Breast epithelium (tissue), 4 donors: Measurements from ENCODE around the gene RECQL5. TPM values are rescaled to one million over a fixed set of nuclear protein-coding genes. Genes with fewer than 3 reads are reported as not detected.
A peak's percentile ranks its signal among the peaks of the same experiment; 100 is the strongest.
"Not testable (repeated sequence)": the region's sequence is repeated elsewhere in the genome, so short reads cannot be mapped to it uniquely, and the experiment has no call there.

Experiments
- DNase-seq, 2 donors: peaks; one replicate each; pipeline ENCODE4 v3.0.0-alpha.2; 2019; ENCODE audit warnings: low spot score in 2 of 2
- H3K27ac ChIP-seq, 2 donors: fragments of 200-600 bp; sonication (generic) in 1 of 2; one replicate each; pipeline ENCODE4 v1.5.1; 2016 to 2019; ENCODE audit warnings: mild to moderate bottlenecking in 1 of 2
- H3K27me3 ChIP-seq, 2 donors: fragments of 200-600 bp; sonication (generic) in 1 of 2; one replicate each; pipeline versions ENCODE4 v1.5.1 to v1.6.0; 2017 to 2019; ENCODE audit warnings: control low read depth in 1 of 2, mild to moderate bottlenecking in 1 of 2
- H3K36me3 ChIP-seq: fragments of 200-600 bp; one replicate; pipeline ENCODE4 v1.5.1; 2019
- H3K4me1 ChIP-seq, 2 donors: fragments of 200-600 bp; sonication (generic); one replicate each; pipeline ENCODE4 v1.5.1; 2016 to 2019; ENCODE audit warnings: control low read depth in 1 of 2
- H3K4me3 ChIP-seq, 3 donors: fragments of 200-600 bp; sonication (generic); 1 replicate in 2 of 3; 2 replicates in 1 of 3; pipeline ENCODE4 v1.5.1; 2016 to 2019; ENCODE audit warnings: mild to moderate bottlenecking in 3 of 3, moderate library complexity in 2 of 3
- H3K9me3 ChIP-seq, 2 donors: fragments of 200-600 bp; sonication (generic) in 1 of 2; one replicate each; pipeline ENCODE4 v1.5.1; 2016 to 2019; ENCODE audit warnings: control low read depth in 1 of 2
- CTCF ChIP-seq, 3 donors: fragments of 450-650 bp; IDR thresholded peaks; one replicate each; pipeline ENCODE4 v1.5.1; 2016 to 2017; ENCODE audit warnings: antibody characterized with exemption in 3 of 3, mild to moderate bottlenecking in 3 of 3, moderate library complexity in 3 of 3
- POLR2A ChIP-seq: fragments of 450-650 bp; IDR thresholded peaks from one replicate; pipeline ENCODE4 v1.6.1; 2016; ENCODE audit warnings: antibody characterized with exemption, mild to moderate bottlenecking, moderate library complexity
- POLR2AphosphoS5 ChIP-seq, 3 donors: sonication (generic); formaldehyde crosslinking; IDR thresholded peaks; one replicate each; pipeline ENCODE4 v1.6.1; 2017; ENCODE audit warnings: antibody characterized with exemption in 3 of 3
- intact Hi-C: fragments of 100-400 bp; cut with DNase I; formaldehyde crosslinking; loops from one replicate; pipeline ENCODE4 v1.15.1; 2023; ENCODE audit warnings: low total_unique reads
- total RNA-seq, 3 donors: library from RNA; depleted of rRNA; stranded (reverse); fragments of >200 nt; gene quantifications; one replicate each; pipeline ENCODE4 v1.1.0, GENCODE V29; 2016

Gene RECQL5
- total RNA-seq, 3 donors from 2014 or later: 10.7 to 22.8 (median 14.1) TPM

- no peaks in the 10 kb centered on the region for H3K36me3 ChIP-seq
- peak overlapping the region; percentile 70 to 91 (median 73) for H3K4me3 ChIP-seq
- intact Hi-C loops: loop anchor here (10.0 kb wide), 1 partner anchor 164 kb away; no protein-coding TSS in a partner anchor
- peak; percentile 88 to 97 for DNase-seq
- H3K27ac ChIP-seq: peak overlapping the region; percentile 81 to 96
- H3K4me1 ChIP-seq: peaks cover 0 to 7% of the 10 kb centered on the region in 2 donors
- H3K9me3 ChIP-seq: no peaks in the 10 kb centered on the region
- TF ChIP-seq CTCF (IDR thresholded peaks at IDR 0.05): peak in 2 of 3 donors; percentile 26 to 92
- TF ChIP-seq POLR2A: no peak
- H3K27me3 ChIP-seq: no peaks in the 10 kb centered on the region
Measured at GRCh38 chr17:75589012-75589918, 77.7 kb downstream of the RECQL5 start.

- peak in 1 of 2 donors; percentile 69 for DNase-seq
- H3K27me3 ChIP-seq: no peaks in the 10 kb centered on the region
- intact Hi-C loops: loop anchor here (10.0 kb wide), 1 partner anchor 164 kb away; no protein-coding TSS in a partner anchor
- TF ChIP-seq POLR2A (peak; percentile 1), POLR2AphosphoS5 (IDR thresholded peaks at IDR 0.05) (peak in 1 of 3 donors; percentile 9), CTCF (IDR thresholded peaks at IDR 0.05) (no peak)
- H3K9me3 ChIP-seq: no peaks in the 10 kb centered on the region
- peaks cover 0 to 7% of the 10 kb centered on the region in 2 donors for H3K4me1 ChIP-seq
- H3K27ac ChIP-seq: peak overlapping the region; percentile 81 to 96
- H3K36me3 ChIP-seq: no peaks in the 10 kb centered on the region
- peak overlapping the region; percentile 70 to 91 (median 73) for H3K4me3 ChIP-seq
Measured at GRCh38 chr17:75588596-75589011, 78.3 kb downstream of the RECQL5 start.

- Histone ChIP-seq H3K9me3 (no peaks in the 10 kb centered on the region), H3K27ac (peak within 1 kb of the TSS; percentile 81 to 96), H3K4me3 (peak within 1 kb of the TSS; percentile 70 to 91 (median 73)), H3K4me1 (peaks cover 0 to 7% of the 10 kb centered on the region in 2 donors), H3K27me3 (no peaks in the 10 kb centered on the region), H3K36me3 (no peaks in the 10 kb centered on the region)
- no peak for DNase-seq
- TF ChIP-seq CTCF (IDR thresholded peaks at IDR 0.05) (peak; percentile 5 to 26 (median 19)), POLR2AphosphoS5 (IDR thresholded peaks at IDR 0.05) (no peak), POLR2A (peak; percentile 5)
- intact Hi-C loops: loop anchor here (10.0 kb wide), 1 partner anchor 163 kb away; no protein-coding TSS in a partner anchor
Measured at GRCh38 chr17:75587675-75588595, 79.0 kb downstream of the RECQL5 start, which contains the start of gene MYO15B. Gene MYO15B, plus strand, starts transcription at chr17:75587800. Its CDS starts 258 bp downstream, at chr17:75588058.

GRCh38 chr17:75584849-75585175, 82.1 kb downstream of the RECQL5 start:
- H3K4me3 ChIP-seq: no peak overlapping the region
- no peaks in the 10 kb centered on the region for H3K9me3 ChIP-seq
- H3K27ac ChIP-seq: no peak overlapping the region
- no peak for TF ChIP-seq CTCF (IDR thresholded peaks at IDR 0.05)
- no peak for TF ChIP-seq POLR2AphosphoS5 (IDR thresholded peaks at IDR 0.05)
- no peak for TF ChIP-seq POLR2A
- intact Hi-C loops: loop anchor here (1.0 to 10.0 kb wide), 2 partner anchors 38 to 160 kb away; no protein-coding TSS in a partner anchor
- DNase-seq: no peak
- H3K36me3 ChIP-seq: no peaks in the 10 kb centered on the region
- H3K27me3 ChIP-seq: no peaks in the 10 kb centered on the region
- peaks cover 0 to 7% of the 10 kb centered on the region in 2 donors for H3K4me1 ChIP-seq

GRCh38 chr17:75583197-75583596, 83.8 kb downstream of the RECQL5 start:
- not testable (repeated sequence) for H3K36me3 ChIP-seq, H3K9me3 ChIP-seq, H3K4me3 ChIP-seq, H3K27me3 ChIP-seq, H3K27ac ChIP-seq, DNase-seq, H3K4me1 ChIP-seq
- intact Hi-C loops: loop anchor here (10.0 kb wide), 1 partner anchor 158 kb away; no protein-coding TSS in a partner anchor

- not testable (repeated sequence) for H3K9me3 ChIP-seq, H3K36me3 ChIP-seq, H3K27ac ChIP-seq, H3K4me1 ChIP-seq, H3K4me3 ChIP-seq, H3K27me3 ChIP-seq, DNase-seq
- intact Hi-C loops: loop anchor here (10.0 kb wide), 1 partner anchor 156 kb away; no protein-coding TSS in a partner anchor
Measured at GRCh38 chr17:75581121-75581725, 85.7 kb downstream of the RECQL5 start.
